Measurements from ENCODE around the gene SLC35F4.
"Not testable (repeated sequence)": the region's sequence is repeated elsewhere in the genome, so short reads cannot be mapped to it uniquely, and the experiment has no call there.

Gene SLC35F4

GRCh38 chr14:57809808-57810207 lies 56.1 kb downstream of the SLC35F4 start:
- no peak for DNase-seq (ENCODE audit: low read depth, low spot score)

GRCh38 chr14:57797160-57797559 lies 68.7 kb downstream of the SLC35F4 start:
- DNase-seq (ENCODE audit: low read depth, low spot score) = no peak

- no peak for DNase-seq (ENCODE audit: low read depth, low spot score)
These were observed 69.3 kb downstream of the SLC35F4 start for GRCh38 chr14:57796556-57796955.

GRCh38 chr14:57785058-57785457 lies 80.8 kb downstream of the SLC35F4 start:
- DNase-seq (ENCODE audit: low read depth, low spot score) = no peak

GRCh38 chr14:57771801-57772200 lies 94.1 kb downstream of the SLC35F4 start:
- no peak for DNase-seq (ENCODE audit: low read depth, low spot score)

GRCh38 chr14:57769863-57770523 lies 95.9 kb downstream of the SLC35F4 start:
- DNase-seq (ENCODE audit: low read depth, low spot score) = no peak

- no peak for DNase-seq (ENCODE audit: low read depth, low spot score)
These were observed 104.1 kb downstream of the SLC35F4 start for GRCh38 chr14:57761800-57762199.

- DNase-seq (ENCODE audit: low read depth, low spot score) = no peak
These were observed 105.0 kb downstream of the SLC35F4 start for GRCh38 chr14:57760896-57761295.

- DNase-seq (ENCODE audit: low read depth, low spot score) = peak; percentile 5
These were observed 110.8 kb downstream of the SLC35F4 start for GRCh38 chr14:57755018-57755521.

GRCh38 chr14:57754527-57754926 lies 111.4 kb downstream of the SLC35F4 start:
- DNase-seq (ENCODE audit: low read depth, low spot score) = no peak

GRCh38 chr14:57753821-57754220 lies 112.1 kb downstream of the SLC35F4 start:
- DNase-seq (ENCODE audit: low read depth, low spot score) = no peak

- DNase-seq (ENCODE audit: low read depth, low spot score) = not testable (repeated sequence)
These were observed 113.7 kb downstream of the SLC35F4 start for GRCh38 chr14:57752142-57752695.

GRCh38 chr14:57751400-57751799 lies 114.5 kb downstream of the SLC35F4 start:
- no peak for DNase-seq (ENCODE audit: low read depth, low spot score)

- no peak for DNase-seq (ENCODE audit: low read depth, low spot score)
These were observed 116.6 kb downstream of the SLC35F4 start for GRCh38 chr14:57749267-57749666.

GRCh38 chr14:57748279-57748678 lies 117.6 kb downstream of the SLC35F4 start:
- DNase-seq (ENCODE audit: low read depth, low spot score) = no peak

GRCh38 chr14:57747036-57747435 lies 118.9 kb downstream of the SLC35F4 start:
- DNase-seq (ENCODE audit: low read depth, low spot score) = no peak

- no peak for DNase-seq (ENCODE audit: low read depth, low spot score)
These were observed 119.3 kb downstream of the SLC35F4 start for GRCh38 chr14:57746563-57746962.

- DNase-seq (ENCODE audit: low read depth, low spot score) = no peak
These were observed 126.4 kb downstream of the SLC35F4 start for GRCh38 chr14:57739516-57739915.

- DNase-seq (ENCODE audit: low read depth, low spot score) = no peak
These were observed 128.3 kb downstream of the SLC35F4 start for GRCh38 chr14:57737598-57737997.

- no peak for DNase-seq (ENCODE audit: low read depth, low spot score)
These were observed 129.5 kb downstream of the SLC35F4 start for GRCh38 chr14:57736391-57736790.

- DNase-seq (ENCODE audit: low read depth, low spot score) = no peak
These were observed 130.6 kb downstream of the SLC35F4 start for GRCh38 chr14:57735276-57735675.

- DNase-seq (ENCODE audit: low read depth, low spot score) = no peak
These were observed 133.2 kb downstream of the SLC35F4 start for GRCh38 chr14:57732463-57733285.

Measured in ELF-1 (cell line).